HEK293 (cell line): Measurements from ENCODE around the gene SIGLEC5.

Source experiments
- KLF7 ChIP-seq: fragments of 450-650 bp; formaldehyde crosslinking; IDR thresholded peaks from 2 replicates; pipeline ENCODE4 v1.5.1; 2016; ENCODE audit warnings: missing biosample characterization, missing genetic modification characterization, borderline replicate concordance
- PRDM10 ChIP-seq: fragments of 450-650 bp; formaldehyde crosslinking; IDR thresholded peaks from 2 replicates; pipeline ENCODE4 v1.5.1; 2016; ENCODE audit warnings: missing biosample characterization, missing genetic modification characterization
- PRDM4 ChIP-seq: fragments of 450-650 bp; formaldehyde crosslinking; IDR thresholded peaks from 2 replicates; pipeline ENCODE4 v1.5.1; 2017; ENCODE audit warnings: missing biosample characterization, missing genetic modification characterization
- SP2 ChIP-seq: fragments of 450-650 bp; formaldehyde crosslinking; IDR thresholded peaks from 2 replicates; pipeline ENCODE4 v1.5.1; 2016; ENCODE audit warnings: missing biosample characterization, missing genetic modification characterization
- ZFP41 ChIP-seq: fragments of 450-650 bp; formaldehyde crosslinking; IDR thresholded peaks from 2 replicates; pipeline ENCODE4 v1.5.1; 2016; ENCODE audit warnings: missing biosample characterization, missing genetic modification characterization, borderline replicate concordance
- ZNF24 ChIP-seq: fragments of 450-650 bp; formaldehyde crosslinking; IDR thresholded peaks from 2 replicates; pipeline ENCODE4 v1.5.1; 2016; ENCODE audit warnings: missing biosample characterization, missing genetic modification characterization
- ZNF398 ChIP-seq: fragments of 450-650 bp; formaldehyde crosslinking; IDR thresholded peaks from 2 replicates; pipeline ENCODE4 v1.5.1; 2017; ENCODE audit warnings: missing biosample characterization, missing genetic modification characterization
- ZNF521 ChIP-seq: fragments of 450-650 bp; formaldehyde crosslinking; IDR thresholded peaks from 2 replicates; pipeline ENCODE4 v1.5.1; 2017; ENCODE audit warnings: missing biosample characterization, mild to moderate bottlenecking, missing genetic modification characterization
- ZNF664 ChIP-seq: fragments of 450-650 bp; formaldehyde crosslinking; IDR thresholded peaks from 2 replicates; pipeline ENCODE4 v1.5.1; 2016; ENCODE audit warnings: missing biosample characterization, missing genetic modification characterization
- ZNF707 ChIP-seq: fragments of 450-650 bp; formaldehyde crosslinking; IDR thresholded peaks from 2 replicates; pipeline ENCODE4 v1.5.1; 2016; ENCODE audit warnings: missing biosample characterization, missing genetic modification characterization
- TF ChIP-seq, protein P1 (sequence below): fragments of 450-650 bp; formaldehyde crosslinking; IDR thresholded peaks from 2 replicates; pipeline ENCODE4 v1.5.1; 2016; ENCODE audit warnings: missing biosample characterization, missing genetic modification characterization

- no peak for TF ChIP-seq ZNF24 (tag by site-specific recombination)
- TF ChIP-seq PRDM10 (tag by site-specific recombination): no peak
- TF ChIP-seq, protein P1, sequence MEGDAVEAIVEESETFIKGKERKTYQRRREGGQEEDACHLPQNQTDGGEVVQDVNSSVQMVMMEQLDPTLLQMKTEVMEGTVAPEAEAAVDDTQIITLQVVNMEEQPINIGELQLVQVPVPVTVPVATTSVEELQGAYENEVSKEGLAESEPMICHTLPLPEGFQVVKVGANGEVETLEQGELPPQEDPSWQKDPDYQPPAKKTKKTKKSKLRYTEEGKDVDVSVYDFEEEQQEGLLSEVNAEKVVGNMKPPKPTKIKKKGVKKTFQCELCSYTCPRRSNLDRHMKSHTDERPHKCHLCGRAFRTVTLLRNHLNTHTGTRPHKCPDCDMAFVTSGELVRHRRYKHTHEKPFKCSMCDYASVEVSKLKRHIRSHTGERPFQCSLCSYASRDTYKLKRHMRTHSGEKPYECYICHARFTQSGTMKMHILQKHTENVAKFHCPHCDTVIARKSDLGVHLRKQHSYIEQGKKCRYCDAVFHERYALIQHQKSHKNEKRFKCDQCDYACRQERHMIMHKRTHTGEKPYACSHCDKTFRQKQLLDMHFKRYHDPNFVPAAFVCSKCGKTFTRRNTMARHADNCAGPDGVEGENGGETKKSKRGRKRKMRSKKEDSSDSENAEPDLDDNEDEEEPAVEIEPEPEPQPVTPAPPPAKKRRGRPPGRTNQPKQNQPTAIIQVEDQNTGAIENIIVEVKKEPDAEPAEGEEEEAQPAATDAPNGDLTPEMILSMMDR (tag by site-specific recombination): no peak
- no peak for TF ChIP-seq ZNF707 (tag by site-specific recombination)
- TF ChIP-seq PRDM4 (tag by site-specific recombination): no peak
- no peak for TF ChIP-seq ZNF521 (tag by site-specific recombination)
- TF ChIP-seq ZNF398 (tag by site-specific recombination): no peak
- no peak for TF ChIP-seq SP2 (tag by site-specific recombination)
- TF ChIP-seq KLF7 (tag by site-specific recombination): no peak
- TF ChIP-seq ZNF664: no peak
- no peak for TF ChIP-seq ZFP41
Measured at GRCh38 chr19:51571599-51571998, 58.6 kb downstream of the SIGLEC5 start.
